ENCODE data around the gene SKIDA1.
A peak's percentile ranks its signal among the peaks of the same experiment; 100 is the strongest.

The SKIDA1 gene

GRCh38 chr10:21498377-21498776, 27.1 kb downstream of the SKIDA1 start:
- H3K36me3 Mint-ChIP-seq (ENCODE audit: low read depth): no peaks in the 10 kb centered on the region
- peaks cover 21% of the 10 kb centered on the region for H3K27me3 Mint-ChIP-seq (ENCODE audit: low read depth)
- TF ChIP-seq CTCF (IDR thresholded peaks at IDR 0.05; ENCODE audit: unreplicated experiment in 3 of 3): no peak
- H3K27ac Mint-ChIP-seq: peak overlapping the region; percentile 48 to 95 (median 95)
- no peaks in the 10 kb centered on the region for H3K9me3 Mint-ChIP-seq
- peaks cover 62% of the 10 kb centered on the region for H3K4me1 Mint-ChIP-seq
- peak overlapping the region; percentile 83 to 95 (median 85) for H3K4me3 Mint-ChIP-seq

- peak overlapping the region; percentile 83 to 95 (median 85) for H3K4me3 Mint-ChIP-seq
- no peaks in the 10 kb centered on the region for H3K36me3 Mint-ChIP-seq (ENCODE audit: low read depth)
- no peaks in the 10 kb centered on the region for H3K9me3 Mint-ChIP-seq
- peaks cover 58% of the 10 kb centered on the region for H3K4me1 Mint-ChIP-seq
- no peak for TF ChIP-seq CTCF (IDR thresholded peaks at IDR 0.05; ENCODE audit: unreplicated experiment in 3 of 3)
- peak overlapping the region; percentile 48 to 96 (median 95) for H3K27ac Mint-ChIP-seq
- H3K27me3 Mint-ChIP-seq (ENCODE audit: low read depth): peaks cover 17% of the 10 kb centered on the region
Observed at GRCh38 chr10:21497177-21497807, 28.2 kb downstream of the SKIDA1 start.

GRCh38 chr10:21496343-21497176, 28.9 kb downstream of the SKIDA1 start:
- H3K9me3 Mint-ChIP-seq: no peaks in the 10 kb centered on the region
- H3K27ac Mint-ChIP-seq: peak overlapping the region; percentile 95 to 96 (median 95)
- no peaks in the 10 kb centered on the region for H3K36me3 Mint-ChIP-seq (ENCODE audit: low read depth)
- H3K4me3 Mint-ChIP-seq: peak overlapping the region; percentile 85 to 95 (median 95)
- TF ChIP-seq CTCF (IDR thresholded peaks at IDR 0.05; ENCODE audit: unreplicated experiment in 3 of 3): peak; percentile 11 to 25 (median 22)
- peaks cover 9% of the 10 kb centered on the region for H3K27me3 Mint-ChIP-seq (ENCODE audit: low read depth)
- H3K4me1 Mint-ChIP-seq: peaks cover 53% of the 10 kb centered on the region

- peak; percentile 98 to 99 (median 98) for TF ChIP-seq CTCF (IDR thresholded peaks at IDR 0.05; ENCODE audit: unreplicated experiment in 3 of 3)
- Mint-ChIP-seq H3K9me3 (no peaks in the 10 kb centered on the region), H3K27me3 (ENCODE audit: low read depth) (peaks cover 2% of the 10 kb centered on the region), H3K36me3 (ENCODE audit: low read depth) (no peaks in the 10 kb centered on the region), H3K4me3 (peak overlapping the region; percentile 85 to 95 (median 91)), H3K27ac (peak overlapping the region; percentile 95 to 96 (median 95)), H3K4me1 (peaks cover 52% of the 10 kb centered on the region)
Observed at GRCh38 chr10:21495752-21496342, 29.6 kb downstream of the SKIDA1 start.

- H3K36me3 Mint-ChIP-seq (ENCODE audit: low read depth): no peaks in the 10 kb centered on the region
- peaks cover 55% of the 10 kb centered on the region for H3K4me1 Mint-ChIP-seq
- H3K27ac Mint-ChIP-seq: peak overlapping the region; percentile 95 to 96 (median 95)
- H3K4me3 Mint-ChIP-seq: peak overlapping the region; percentile 85 to 95 (median 91)
- no peaks in the 10 kb centered on the region for H3K9me3 Mint-ChIP-seq
- H3K27me3 Mint-ChIP-seq (ENCODE audit: low read depth): no peaks in the 10 kb centered on the region
- peak in 1 of 3 experiments; percentile 16 for TF ChIP-seq CTCF (IDR thresholded peaks at IDR 0.05; ENCODE audit: unreplicated experiment in 3 of 3)
Observed at GRCh38 chr10:21495002-21495751, 30.3 kb downstream of the SKIDA1 start.

All from nephron (organoid).